Measurements from ENCODE around the gene MAP2K5.

Gene MAP2K5

GRCh38 chr15:67559576-67559975, 17.1 kb downstream of the MAP2K5 start:
- no peak for DNase-seq (ENCODE audit: low read depth)

- no peak for DNase-seq (ENCODE audit: low read depth)
These were observed 17.8 kb downstream of the MAP2K5 start for GRCh38 chr15:67560320-67560719.

DNA sequence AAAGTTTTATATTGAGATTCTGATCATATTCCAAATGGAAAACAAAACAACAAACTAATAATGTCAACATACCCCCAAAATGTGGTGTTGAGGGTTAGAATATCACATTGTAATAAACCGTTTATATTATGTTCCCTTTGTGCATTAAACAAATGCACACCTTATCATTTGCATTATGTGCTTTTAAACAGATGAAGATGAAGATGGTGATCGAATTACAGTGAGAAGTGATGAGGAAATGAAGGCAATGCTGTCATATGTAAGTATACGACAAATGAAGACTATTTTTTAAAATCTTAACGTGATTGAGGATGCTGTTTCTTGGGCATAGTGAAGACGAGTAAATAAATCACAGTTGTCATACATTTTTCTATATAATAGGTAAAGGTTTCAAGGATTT, 20.6 kb downstream of the MAP2K5 start:
- no peak for DNase-seq (ENCODE audit: low read depth)

- DNase-seq (ENCODE audit: low read depth): no peak
These were observed 21.8 kb downstream of the MAP2K5 start for GRCh38 chr15:67564021-67564967.

DNA sequence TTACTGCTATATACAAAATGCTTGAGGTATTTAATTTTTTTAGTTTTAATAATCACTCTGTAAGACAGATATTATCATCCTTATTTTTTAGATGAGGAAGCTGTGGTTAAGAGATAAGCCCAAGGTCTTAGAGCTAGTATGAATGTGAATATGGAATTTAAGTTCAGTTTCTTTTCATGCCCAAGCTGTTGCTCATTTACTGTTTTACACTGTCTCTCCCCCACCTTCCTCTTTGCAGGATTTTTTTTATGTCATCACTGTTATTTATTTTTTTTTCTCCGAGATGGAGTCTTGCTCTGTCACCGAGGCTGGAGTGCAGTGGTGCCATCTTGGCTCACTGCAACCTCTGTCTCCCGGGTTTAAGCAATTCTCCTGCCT, 22.5 kb downstream of the MAP2K5 start:
- no peak for DNase-seq (ENCODE audit: low read depth)

DNA sequence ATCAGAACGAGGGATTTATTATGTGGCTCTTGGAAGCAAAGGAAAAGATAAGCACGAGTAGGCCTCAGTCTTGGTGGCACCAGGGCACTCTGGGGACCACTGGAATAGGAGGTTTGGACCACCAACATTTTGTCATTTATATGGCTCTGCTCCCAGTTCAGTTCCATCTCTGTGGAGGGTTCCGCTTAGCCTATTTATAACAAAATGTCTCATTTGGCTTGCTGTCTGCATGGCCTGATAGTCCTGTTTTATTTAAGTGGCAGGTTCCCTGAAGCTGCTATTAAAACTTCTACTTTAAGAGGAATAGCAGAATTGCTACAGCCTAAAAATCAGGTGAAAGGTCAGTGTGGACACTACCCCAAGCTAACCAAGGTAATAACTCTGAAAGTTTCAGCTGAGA, 27.2 kb downstream of the MAP2K5 start:
- no peak for DNase-seq (ENCODE audit: low read depth)

DNA sequence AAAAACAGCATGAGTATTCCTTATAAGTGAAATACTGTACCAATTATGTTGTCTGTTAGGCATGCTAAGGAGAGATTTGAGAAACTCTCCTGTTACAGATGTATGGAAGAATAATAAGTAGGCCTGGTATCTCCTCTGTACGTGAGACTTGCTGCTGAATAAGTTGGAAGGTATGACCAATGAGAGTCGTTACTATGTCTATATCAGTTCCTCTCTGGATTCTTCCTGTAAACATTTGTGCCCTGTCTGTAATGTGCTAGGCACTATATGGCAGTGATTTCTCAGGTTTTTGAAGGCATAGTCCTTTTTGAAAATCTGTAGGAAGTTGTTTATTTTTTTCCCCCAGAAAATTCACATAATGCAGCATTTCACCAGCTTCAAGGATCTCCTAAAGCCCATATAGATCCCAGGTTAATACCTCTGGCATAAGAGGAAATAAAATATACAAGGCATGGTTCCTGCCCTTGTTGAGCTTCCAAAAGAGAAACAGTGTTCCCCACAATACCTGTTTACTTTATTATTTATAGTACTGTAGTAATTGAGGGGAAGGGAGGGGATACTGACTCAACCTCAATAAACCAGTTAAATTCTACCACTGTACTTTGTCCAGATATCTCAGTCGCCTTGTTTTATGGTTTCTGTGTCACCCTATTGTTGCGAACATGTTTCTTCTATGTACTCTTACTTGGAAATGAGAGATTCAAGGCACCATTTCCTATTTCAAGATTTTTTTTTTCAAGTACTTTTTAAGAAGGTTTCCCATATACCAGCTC, 28.6 kb downstream of the MAP2K5 start:
- DNase-seq (ENCODE audit: low read depth): no peak

DNA sequence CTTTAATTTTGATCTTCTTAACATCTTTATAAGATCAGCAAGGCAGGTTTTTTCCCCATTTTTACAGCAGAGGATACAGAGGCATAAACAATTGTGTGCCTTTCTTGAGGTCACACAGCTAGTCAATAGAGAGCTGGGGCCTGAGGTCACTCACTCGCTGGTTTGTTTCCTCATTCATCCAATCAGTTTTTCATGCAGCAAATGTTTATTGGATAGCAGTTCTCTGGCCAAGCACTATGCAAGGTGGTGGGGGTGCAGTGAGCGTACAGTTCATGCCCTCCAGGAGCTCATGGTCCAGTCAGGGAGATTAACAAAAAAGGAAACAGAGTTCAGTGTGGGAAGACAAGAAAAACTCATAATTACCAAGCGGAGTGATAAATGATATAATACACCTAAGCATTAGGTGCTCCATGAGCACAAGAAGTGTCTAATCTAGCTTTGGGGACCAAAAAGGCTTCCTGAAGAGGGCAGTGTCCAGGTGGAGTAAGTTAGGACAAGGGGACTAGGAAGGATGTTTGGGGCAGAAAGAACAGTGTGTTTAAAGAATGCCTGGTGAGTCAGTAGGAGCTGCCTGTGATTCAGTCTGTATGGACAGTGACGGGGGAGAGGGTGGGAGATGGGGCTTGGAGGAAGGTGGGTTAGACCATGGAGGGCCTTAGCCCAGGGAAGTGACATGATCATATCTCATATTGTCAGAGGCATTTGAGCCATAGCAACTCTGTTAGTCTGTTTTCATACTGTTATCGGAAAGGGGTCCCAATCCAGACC, 29.3 kb downstream of the MAP2K5 start:
- no peak for DNase-seq (ENCODE audit: low read depth)

GRCh38 chr15:67573194-67573593, 30.7 kb downstream of the MAP2K5 start:
- no peak for DNase-seq (ENCODE audit: low read depth)

GRCh38 chr15:67575039-67575502, 32.6 kb downstream of the MAP2K5 start:
- no peak for DNase-seq (ENCODE audit: low read depth)

DNA sequence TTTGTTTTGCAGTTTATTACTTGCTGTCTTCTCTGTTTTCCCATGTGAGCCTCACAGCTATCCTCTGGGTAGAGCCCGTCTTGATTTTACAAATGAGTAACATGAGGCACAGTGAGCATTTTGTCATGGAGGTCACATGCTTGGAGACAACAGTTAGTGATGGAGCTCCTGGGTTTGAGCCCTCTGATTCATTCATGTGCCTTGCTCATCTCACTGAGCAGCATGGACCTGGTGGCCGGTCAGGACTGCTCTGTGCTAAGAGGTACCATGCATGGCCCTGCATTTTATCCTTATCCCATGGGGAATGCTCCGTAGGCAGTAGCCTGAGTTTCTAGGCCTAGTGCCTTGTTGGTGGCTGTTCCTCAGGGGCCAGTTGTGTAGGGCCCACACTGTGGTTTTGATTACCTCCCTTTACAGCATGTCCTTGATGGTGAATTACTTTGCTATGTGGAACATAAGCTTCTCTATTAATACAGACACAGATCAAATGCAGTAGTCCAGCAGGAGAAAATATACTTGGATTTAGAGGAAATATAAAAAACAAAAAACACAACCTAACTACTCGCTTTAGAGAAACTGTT, 35.6 kb downstream of the MAP2K5 start:
- DNase-seq (ENCODE audit: low read depth): no peak

DNA sequence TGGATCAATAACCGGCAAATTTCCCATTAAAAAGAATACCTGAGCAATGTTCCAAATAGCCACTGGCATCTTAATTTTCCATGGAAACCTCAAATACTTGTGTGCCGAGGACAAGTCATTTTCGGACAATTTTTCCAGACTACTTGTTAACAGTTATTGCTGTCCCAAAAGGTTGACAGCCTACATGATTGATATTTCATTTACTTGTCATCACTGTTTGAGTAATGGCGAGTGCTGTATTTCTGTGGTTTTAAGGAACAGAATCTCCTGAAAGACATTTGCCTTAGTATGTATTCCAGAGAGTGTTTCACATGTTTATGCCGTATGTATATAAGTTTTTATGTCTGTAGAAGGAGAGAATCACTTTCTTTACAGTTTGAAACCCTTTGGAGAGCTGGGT, 36.7 kb downstream of the MAP2K5 start:
- DNase-seq (ENCODE audit: low read depth): no peak

DNA sequence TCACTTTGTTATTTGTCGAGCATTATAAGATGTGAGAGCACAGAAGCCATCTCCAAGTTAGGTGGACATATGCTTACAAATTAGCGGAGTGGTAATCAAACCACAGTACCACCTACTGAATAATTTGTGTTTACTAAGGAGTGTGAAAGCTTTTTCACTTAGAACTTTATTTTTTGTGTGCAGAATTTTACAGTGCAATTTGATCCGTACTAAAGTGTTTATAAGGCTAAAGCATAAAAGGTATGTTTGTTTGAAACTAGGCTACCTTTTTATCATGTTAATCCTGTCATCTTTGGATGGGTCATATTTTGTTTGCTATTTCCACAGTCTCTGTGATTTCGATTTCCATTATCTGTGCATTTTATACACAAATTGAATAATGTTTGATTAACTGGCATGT, 37.5 kb downstream of the MAP2K5 start:
- DNase-seq (ENCODE audit: low read depth): no peak

DNA sequence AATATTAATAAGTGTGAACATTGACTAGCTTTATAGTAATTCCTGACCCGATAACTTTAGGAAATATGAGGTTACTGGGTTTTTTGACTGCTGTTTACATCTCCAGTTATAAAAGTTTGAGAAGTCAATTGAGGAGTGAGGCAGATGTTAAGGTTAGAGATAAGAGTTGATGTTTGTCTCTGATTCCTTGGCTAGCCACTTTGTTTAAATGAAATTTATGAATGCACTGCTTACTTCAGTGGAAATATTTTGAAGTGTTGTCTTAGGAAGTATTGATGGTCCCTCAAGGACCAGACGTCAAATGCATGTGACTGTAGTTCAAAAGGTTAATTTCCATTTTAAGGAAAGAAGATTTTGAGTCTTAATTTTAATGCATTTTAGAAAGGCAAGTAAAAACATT, 41.7 kb downstream of the MAP2K5 start:
- DNase-seq (ENCODE audit: low read depth): no peak

- DNase-seq (ENCODE audit: low read depth): no peak
These were observed 43.2 kb downstream of the MAP2K5 start for GRCh38 chr15:67585681-67586080.

DNA sequence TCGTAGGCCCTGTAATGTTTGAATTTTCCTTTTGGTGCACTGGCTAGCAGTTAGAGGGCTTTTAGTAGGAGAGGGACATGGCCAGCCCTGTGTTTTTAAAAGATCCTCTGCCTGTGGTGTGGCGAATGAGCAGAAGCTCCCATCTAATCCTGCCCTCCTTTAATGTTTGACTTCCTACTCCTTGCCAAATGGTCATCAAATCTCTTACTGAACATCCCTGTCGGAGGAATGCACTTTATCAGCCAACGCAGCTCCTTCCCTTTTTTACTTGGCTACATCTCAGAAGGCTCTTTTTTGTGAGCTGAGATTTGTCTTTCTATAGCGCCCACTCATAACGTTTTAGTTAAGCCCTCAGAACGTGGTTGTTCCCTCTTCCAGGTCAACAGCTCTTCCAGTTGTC, 44.8 kb downstream of the MAP2K5 start:
- DNase-seq (ENCODE audit: low read depth): no peak

DNA sequence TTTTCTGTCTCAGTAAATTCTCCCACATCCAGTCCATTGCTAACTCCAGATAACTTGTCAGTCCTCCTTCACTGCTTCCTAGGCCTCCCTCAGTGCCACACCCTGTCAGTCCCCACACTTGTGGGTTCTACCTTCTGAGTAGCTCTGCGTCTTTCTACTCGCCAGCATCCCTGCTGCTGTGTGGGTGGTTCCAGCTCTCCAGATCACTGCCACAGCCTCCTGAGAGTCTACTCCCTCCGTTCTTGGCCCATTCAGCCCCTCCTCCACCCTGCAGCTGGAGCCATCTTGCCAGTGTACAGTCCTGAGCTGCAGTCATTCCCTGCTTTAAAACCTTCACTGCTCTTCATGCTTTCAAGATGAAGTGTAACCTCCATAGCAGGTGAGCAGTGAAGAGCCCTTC, 45.3 kb downstream of the MAP2K5 start:
- DNase-seq (ENCODE audit: low read depth): no peak

DNA sequence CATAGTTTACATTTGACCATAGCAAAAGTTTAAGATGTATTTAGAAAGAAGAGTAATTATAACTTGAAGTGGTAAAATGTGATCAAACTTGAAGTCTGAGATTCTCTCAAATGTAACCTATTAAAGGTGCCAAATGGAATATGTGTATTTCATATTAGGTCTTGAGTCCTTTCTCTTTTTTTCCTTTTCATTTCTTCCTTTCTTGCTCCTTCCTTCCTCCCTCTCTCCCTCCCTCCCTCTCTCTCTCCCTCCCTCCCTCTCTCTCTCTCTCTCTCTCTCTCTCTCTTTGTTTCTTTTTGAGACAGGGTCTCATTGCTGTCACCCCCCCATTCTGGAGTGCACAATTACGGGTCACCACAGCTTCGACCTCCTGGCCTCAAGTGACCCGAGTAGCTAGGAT, 47.7 kb downstream of the MAP2K5 start:
- DNase-seq (ENCODE audit: low read depth): no peak

- no peak for DNase-seq (ENCODE audit: low read depth)
These were observed 49.7 kb downstream of the MAP2K5 start for GRCh38 chr15:67592245-67592644.

GRCh38 chr15:67593562-67593961, 51.1 kb downstream of the MAP2K5 start:
- no peak for DNase-seq (ENCODE audit: low read depth)

DNA sequence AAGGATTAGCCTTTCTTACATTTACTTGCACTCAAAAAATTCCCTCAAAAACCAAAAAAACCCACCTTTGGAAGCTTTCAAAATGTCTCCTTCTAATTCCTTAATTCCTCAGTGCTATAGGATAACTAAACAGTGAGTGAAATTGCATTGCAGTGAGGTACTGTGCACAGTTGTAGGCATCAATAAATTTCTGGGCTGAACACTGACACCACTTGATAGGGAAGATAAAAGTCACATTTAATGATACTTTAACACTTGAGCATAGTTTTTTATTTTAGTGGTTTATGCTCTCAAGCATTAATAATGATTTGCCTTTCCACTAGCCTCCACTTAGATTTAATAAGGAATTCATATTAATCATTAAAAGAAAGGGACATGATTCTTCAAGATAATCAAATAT, 52.3 kb downstream of the MAP2K5 start:
- DNase-seq (ENCODE audit: low read depth): no peak

- no peak for DNase-seq (ENCODE audit: low read depth)
These were observed 53.1 kb downstream of the MAP2K5 start for GRCh38 chr15:67595572-67595971.
